GM12872 (cell line): ENCODE data around the gene RELL2.
A peak's percentile ranks its signal among the peaks of the same experiment; 100 is the strongest.

Source experiments
- CTCF ChIP-seq: IDR thresholded peaks from 3 replicates; pipeline ENCODE4 v1.5.1; 2011; ENCODE audit warnings: low read depth, mild to moderate bottlenecking, low read length, moderate library complexity; ENCODE audit not compliant: insufficient read depth

RELL2 gene

GRCh38 chr5:141615991-141616720 is 20.6 kb upstream of the RELL2 start:
- TF ChIP-seq CTCF, result no peak

GRCh38 chr5:141617128-141617527 is 19.7 kb upstream of the RELL2 start:
- TF ChIP-seq CTCF, result no peak

- TF ChIP-seq CTCF, result no peak
Measured at GRCh38 chr5:141617682-141618029, 19.1 kb upstream of the RELL2 start.

GRCh38 chr5:141618030-141618803 is 18.6 kb upstream of the RELL2 start:
- TF ChIP-seq CTCF, result no peak

- TF ChIP-seq CTCF, result peak; percentile 95
Measured at GRCh38 chr5:141618804-141619554, 17.8 kb upstream of the RELL2 start, which contains the start of gene DIAPH1. Gene DIAPH1 (minus strand): TSS chr5:141619000. CDS start chr5:141618914, 86 bp downstream.

- no peak for TF ChIP-seq CTCF
Measured at GRCh38 chr5:141623186-141623585, 13.6 kb upstream of the RELL2 start.

- TF ChIP-seq CTCF, result no peak
Measured at GRCh38 chr5:141623611-141624010, 13.2 kb upstream of the RELL2 start.
